WTC11 (cell line): ENCODE results near the gene BICC1. TPM values are rescaled to one million over a fixed set of nuclear protein-coding genes. Genes with fewer than 3 reads are reported as not detected.

Experiments used
- ATAC-seq: fragments of 200-7000 bp; cut with Tn5 transposase; 2 replicates; pipeline ENCODE4 v1.10.0; 2021; ENCODE audit warnings: mild to moderate bottlenecking, moderate library complexity
- CTCF ChIA-PET: fragments of 300-600 bp; sonication (Branson Sonifier 250); formaldehyde crosslinking; loops from one replicate; lab custom pipeline; 2021; ENCODE audit warnings: antibody characterized with exemption; lab: Charles Lee
- POLR2A ChIA-PET: fragments of 350-600 bp; sonication (Branson Sonifier 250); formaldehyde crosslinking; loops from one replicate; lab custom pipeline; 2021; ENCODE audit warnings: antibody characterized with exemption; lab: Charles Lee
- DNase-seq: peaks from one replicate; pipeline ENCODE4 v3.0.0; 2021; ENCODE audit warnings: low spot score
- H3K27ac Mint-ChIP-seq: 2 replicates; pipeline ENCODE4 v1.8.0; 2021; ENCODE audit warnings: mixed read lengths
- H3K27me3 Mint-ChIP-seq: 2 replicates; pipeline ENCODE4 v1.8.0; 2021; ENCODE audit warnings: low read depth, mild to moderate bottlenecking, moderate library complexity, mixed read lengths
- H3K36me3 Mint-ChIP-seq: 2 replicates; pipeline ENCODE4 v1.8.0; 2021; ENCODE audit warnings: mixed read lengths
- H3K4me1 Mint-ChIP-seq: 2 replicates; pipeline ENCODE4 v1.8.0; 2022; ENCODE audit warnings: mixed read lengths
- H3K4me3 Mint-ChIP-seq: 2 replicates; pipeline ENCODE4 v1.8.0; 2021; ENCODE audit warnings: mild to moderate bottlenecking, moderate library complexity, mixed read lengths
- H3K9me3 Mint-ChIP-seq: 2 replicates; pipeline ENCODE4 v1.8.0; 2021; ENCODE audit warnings: mixed read lengths
- GABPB1 ChIP-seq: sonication (generic); formaldehyde crosslinking; IDR thresholded peaks from 2 replicates; pipeline ENCODE4 v1.8.1; 2023; ENCODE audit warnings: mild to moderate bottlenecking, missing genetic modification reagents
- JUN ChIP-seq: sonication (generic); formaldehyde crosslinking; IDR thresholded peaks from 2 replicates; pipeline ENCODE4 v1.8.0; 2023; ENCODE audit warnings: mild to moderate bottlenecking, missing genetic modification reagents
- KAT7 ChIP-seq: sonication (generic); formaldehyde crosslinking; IDR thresholded peaks from 2 replicates; pipeline ENCODE4 v1.8.1; 2023; ENCODE audit warnings: missing genetic modification reagents, mild to moderate bottlenecking, borderline replicate concordance
- NFE2L1 ChIP-seq: sonication (generic); formaldehyde crosslinking; IDR thresholded peaks from 2 replicates; pipeline ENCODE4 v1.8.1; 2023; ENCODE audit warnings: missing genetic modification reagents
- NFYB ChIP-seq: sonication (generic); formaldehyde crosslinking; conservative IDR thresholded peaks from 2 replicates; pipeline ENCODE4 v1.8.0; 2022; ENCODE audit warnings: low read depth, missing genetic modification reagents
- OVOL2 ChIP-seq: fragments of 250-450 bp; sonication (Bioruptor Pico); IDR thresholded peaks from 2 replicates; pipeline ENCODE4 v1.9.0; 2021; ENCODE audit warnings: mild to moderate bottlenecking, borderline replicate concordance
- RELA ChIP-seq: sonication (generic); formaldehyde crosslinking; IDR thresholded peaks from 2 replicates; pipeline ENCODE4 v1.8.1; 2022; ENCODE audit warnings: missing genetic modification reagents, mild to moderate bottlenecking, borderline replicate concordance
- SOX15 ChIP-seq: fragments of 250-450 bp; sonication (Bioruptor Pico); IDR thresholded peaks from 2 replicates; pipeline ENCODE4 v1.9.0; 2021; ENCODE audit warnings: mild to moderate bottlenecking
- ZNF138 ChIP-seq: sonication (generic); formaldehyde crosslinking; conservative IDR thresholded peaks from 2 replicates; pipeline ENCODE4 v1.8.1; 2022; ENCODE audit warnings: mild to moderate bottlenecking, moderate library complexity, missing genetic modification reagents
- ZNF317 ChIP-seq: sonication (generic); formaldehyde crosslinking; IDR thresholded peaks from 2 replicates; pipeline ENCODE4 v1.8.1; 2023; ENCODE audit warnings: low read depth, mild to moderate bottlenecking, moderate library complexity, missing genetic modification reagents, borderline replicate concordance
- total RNA-seq: library from RNA; stranded (reverse); gene quantifications from 3 replicates; pipeline ENCODE4 v1.2.3, GENCODE V29; 2021
- TF ChIP-seq, protein P1 (sequence below): sonication (generic); formaldehyde crosslinking; IDR thresholded peaks from 2 replicates; pipeline ENCODE4 v1.8.1; 2022; ENCODE audit warnings: low read depth, missing genetic modification reagents, borderline replicate concordance
- TF ChIP-seq, protein P2 (sequence below): sonication (generic); formaldehyde crosslinking; IDR thresholded peaks from 2 replicates; pipeline ENCODE4 v1.8.1; 2022; ENCODE audit warnings: missing genetic modification reagents, borderline replicate concordance
- TF ChIP-seq, protein P3 (sequence below): fragments of 250-450 bp; sonication (Bioruptor Pico); IDR thresholded peaks from 2 replicates; pipeline ENCODE4 v1.9.0; 2021; ENCODE audit warnings: mild to moderate bottlenecking
- TF ChIP-seq, protein P4 (sequence below): sonication (generic); formaldehyde crosslinking; IDR thresholded peaks from 2 replicates; pipeline ENCODE4 v1.8.1; 2022; ENCODE audit warnings: mild to moderate bottlenecking, moderate library complexity, missing genetic modification reagents
- TF ChIP-seq, protein P5 (sequence below): fragments of 250-450 bp; sonication (Bioruptor Pico); IDR thresholded peaks from 2 replicates; pipeline ENCODE4 v1.9.0; 2021; ENCODE audit warnings: mild to moderate bottlenecking, borderline replicate concordance
- TF ChIP-seq, protein P6 (sequence below): fragments of 250-450 bp; sonication (Bioruptor Pico); IDR thresholded peaks from 2 replicates; pipeline ENCODE4 v1.8.0; 2021; ENCODE audit warnings: mild to moderate bottlenecking

Gene BICC1
- total RNA-seq, 1 experiment from 2014 or later, result 0.61 TPM

DNA sequence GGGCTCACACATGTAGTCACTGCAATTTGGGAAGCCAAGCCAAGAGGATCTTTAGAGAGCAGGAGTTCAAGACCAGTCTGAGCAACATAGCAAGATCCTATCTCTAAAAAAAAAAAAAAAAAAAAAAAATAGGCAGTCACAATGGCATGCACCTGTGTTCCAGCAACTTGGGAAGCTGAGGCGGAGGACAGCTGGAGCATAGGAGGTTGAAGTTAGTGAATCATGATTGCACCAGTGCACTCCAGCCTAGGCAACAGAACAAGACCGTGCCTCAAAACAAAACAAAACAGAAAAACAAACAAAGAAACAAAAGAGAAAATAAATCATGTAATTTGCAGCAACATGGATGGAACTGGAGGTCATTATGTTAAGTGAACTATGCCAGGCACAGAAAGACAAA is 33.6 kb upstream of the BICC1 start:
- Mint-ChIP-seq H3K27ac (no peak overlapping the region), H3K4me3 (no peak overlapping the region)
- CTCF ChIA-PET, result interaction anchor here (0.6 to 1.3 kb wide), 2 partner anchors 65 to 162 kb away, joined by 3 read pairs; no protein-coding TSS in a partner anchor
- ATAC-seq, result no peak
- TF ChIP-seq JUN, result no peak
- TF ChIP-seq, protein P1, sequence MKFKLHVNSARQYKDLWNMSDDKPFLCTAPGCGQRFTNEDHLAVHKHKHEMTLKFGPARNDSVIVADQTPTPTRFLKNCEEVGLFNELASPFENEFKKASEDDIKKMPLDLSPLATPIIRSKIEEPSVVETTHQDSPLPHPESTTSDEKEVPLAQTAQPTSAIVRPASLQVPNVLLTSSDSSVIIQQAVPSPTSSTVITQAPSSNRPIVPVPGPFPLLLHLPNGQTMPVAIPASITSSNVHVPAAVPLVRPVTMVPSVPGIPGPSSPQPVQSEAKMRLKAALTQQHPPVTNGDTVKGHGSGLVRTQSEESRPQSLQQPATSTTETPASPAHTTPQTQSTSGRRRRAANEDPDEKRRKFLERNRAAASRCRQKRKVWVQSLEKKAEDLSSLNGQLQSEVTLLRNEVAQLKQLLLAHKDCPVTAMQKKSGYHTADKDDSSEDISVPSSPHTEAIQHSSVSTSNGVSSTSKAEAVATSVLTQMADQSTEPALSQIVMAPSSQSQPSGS, result no peak
- TF ChIP-seq NFYB (CRISPR knock-in tag), result no peak
- TF ChIP-seq, all 79 proteins: peak for 0
- no peak for DNase-seq
- no peaks in the 10 kb centered on the region for H3K9me3 Mint-ChIP-seq
- H3K36me3 Mint-ChIP-seq, result no peaks in the 10 kb centered on the region
- peaks cover 30% of the 10 kb centered on the region for H3K4me1 Mint-ChIP-seq
- POLR2A ChIA-PET, result no interaction called here
- no peaks in the 10 kb centered on the region for H3K27me3 Mint-ChIP-seq

DNA sequence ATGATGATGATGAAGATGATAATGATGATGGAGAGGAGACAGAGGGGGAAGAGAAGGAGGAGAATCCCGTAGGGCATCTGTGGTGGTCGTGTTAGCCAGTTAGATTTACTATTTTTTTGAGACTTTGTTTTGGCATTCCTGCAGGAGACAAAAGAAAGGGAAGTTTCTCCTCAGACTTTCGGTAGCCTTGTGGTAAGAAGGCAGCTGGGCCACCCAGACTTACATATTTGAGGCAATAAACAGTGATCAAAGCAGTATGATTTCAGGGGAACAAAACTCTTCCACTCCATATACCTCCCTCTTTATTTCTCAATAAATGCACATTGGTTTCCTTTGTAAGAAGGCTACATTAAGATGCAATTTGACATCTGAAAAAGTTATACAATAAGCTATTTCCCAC is 32.4 kb upstream of the BICC1 start:
- ChIA-PET CTCF (interaction anchor here (0.9 kb wide), 1 partner anchor 15 kb away, joined by 3 read pairs; no protein-coding TSS in a partner anchor), POLR2A (no interaction called here)

DNA sequence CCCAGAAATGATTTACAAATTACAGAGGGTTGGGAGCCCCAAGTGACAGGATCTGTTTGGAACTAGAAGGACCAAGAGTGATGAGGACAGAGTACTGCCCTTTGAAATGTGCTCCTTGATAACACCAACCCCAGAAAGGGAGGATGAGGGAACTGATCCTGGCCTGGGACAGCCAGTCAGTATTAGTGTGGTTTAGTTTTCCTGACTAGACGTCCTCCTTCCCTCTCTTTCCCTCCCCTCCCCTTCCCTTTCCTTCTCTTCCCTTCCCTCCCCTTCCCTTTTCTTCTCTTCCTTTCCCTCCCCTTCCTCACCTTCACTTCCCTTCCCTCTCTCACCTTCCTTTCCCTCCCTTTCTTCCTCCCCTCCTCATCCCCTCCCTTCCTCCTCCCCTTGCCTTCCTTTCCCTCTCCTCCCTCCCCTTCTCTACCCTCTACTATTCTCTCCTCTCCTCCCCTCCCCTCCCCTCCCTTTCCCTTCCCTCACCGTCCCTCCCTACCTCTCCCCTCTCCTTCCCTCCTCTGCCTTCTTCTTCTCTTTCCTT is 31.0 kb upstream of the BICC1 start:
- no peak for DNase-seq
- Mint-ChIP-seq H3K27me3 (no peaks in the 10 kb centered on the region), H3K36me3 (no peaks in the 10 kb centered on the region), H3K4me3 (no peak overlapping the region), H3K27ac (no peak overlapping the region), H3K4me1 (peaks cover 22% of the 10 kb centered on the region), H3K9me3 (no peaks in the 10 kb centered on the region)
- ChIA-PET CTCF (no interaction called here), POLR2A (no interaction called here)
- TF ChIP-seq NFE2L1 (CRISPR knock-in tag) (no peak), KAT7 (CRISPR knock-in tag) (no peak)
- TF ChIP-seq, protein P2, sequence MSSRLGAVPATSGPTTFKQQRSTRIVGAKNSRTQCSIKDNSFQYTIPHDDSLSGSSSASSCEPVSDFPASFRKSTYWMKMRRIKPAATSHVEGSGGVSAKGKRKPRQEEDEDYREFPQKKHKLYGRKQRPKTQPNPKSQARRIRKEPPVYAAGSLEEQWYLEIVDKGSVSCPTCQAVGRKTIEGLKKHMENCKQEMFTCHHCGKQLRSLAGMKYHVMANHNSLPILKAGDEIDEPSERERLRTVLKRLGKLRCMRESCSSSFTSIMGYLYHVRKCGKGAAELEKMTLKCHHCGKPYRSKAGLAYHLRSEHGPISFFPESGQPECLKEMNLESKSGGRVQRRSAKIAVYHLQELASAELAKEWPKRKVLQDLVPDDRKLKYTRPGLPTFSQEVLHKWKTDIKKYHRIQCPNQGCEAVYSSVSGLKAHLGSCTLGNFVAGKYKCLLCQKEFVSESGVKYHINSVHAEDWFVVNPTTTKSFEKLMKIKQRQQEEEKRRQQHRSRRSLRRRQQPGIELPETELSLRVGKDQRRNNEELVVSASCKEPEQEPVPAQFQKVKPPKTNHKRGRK, result peak; percentile 46; the same call in 1 of the 2 replicates
- no peak for ATAC-seq

More for the DNA sequence above, 32.4 kb upstream of the BICC1 start:
- no peaks in the 10 kb centered on the region for H3K27me3 Mint-ChIP-seq
- no peak overlapping the region for H3K27ac Mint-ChIP-seq
- no peak for DNase-seq
- H3K36me3 Mint-ChIP-seq, result no peaks in the 10 kb centered on the region
- H3K4me3 Mint-ChIP-seq, result no peak overlapping the region
- ATAC-seq, result no peak
- no peak for TF ChIP-seq GABPB1 (CRISPR knock-in tag)
- TF ChIP-seq, protein P3, sequence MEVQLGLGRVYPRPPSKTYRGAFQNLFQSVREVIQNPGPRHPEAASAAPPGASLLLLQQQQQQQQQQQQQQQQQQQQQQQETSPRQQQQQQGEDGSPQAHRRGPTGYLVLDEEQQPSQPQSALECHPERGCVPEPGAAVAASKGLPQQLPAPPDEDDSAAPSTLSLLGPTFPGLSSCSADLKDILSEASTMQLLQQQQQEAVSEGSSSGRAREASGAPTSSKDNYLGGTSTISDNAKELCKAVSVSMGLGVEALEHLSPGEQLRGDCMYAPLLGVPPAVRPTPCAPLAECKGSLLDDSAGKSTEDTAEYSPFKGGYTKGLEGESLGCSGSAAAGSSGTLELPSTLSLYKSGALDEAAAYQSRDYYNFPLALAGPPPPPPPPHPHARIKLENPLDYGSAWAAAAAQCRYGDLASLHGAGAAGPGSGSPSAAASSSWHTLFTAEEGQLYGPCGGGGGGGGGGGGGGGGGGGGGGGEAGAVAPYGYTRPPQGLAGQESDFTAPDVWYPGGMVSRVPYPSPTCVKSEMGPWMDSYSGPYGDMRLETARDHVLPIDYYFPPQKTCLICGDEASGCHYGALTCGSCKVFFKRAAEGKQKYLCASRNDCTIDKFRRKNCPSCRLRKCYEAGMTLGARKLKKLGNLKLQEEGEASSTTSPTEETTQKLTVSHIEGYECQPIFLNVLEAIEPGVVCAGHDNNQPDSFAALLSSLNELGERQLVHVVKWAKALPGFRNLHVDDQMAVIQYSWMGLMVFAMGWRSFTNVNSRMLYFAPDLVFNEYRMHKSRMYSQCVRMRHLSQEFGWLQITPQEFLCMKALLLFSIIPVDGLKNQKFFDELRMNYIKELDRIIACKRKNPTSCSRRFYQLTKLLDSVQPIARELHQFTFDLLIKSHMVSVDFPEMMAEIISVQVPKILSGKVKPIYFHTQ, result no peak
- TF ChIP-seq RELA (CRISPR knock-in tag), result no peak
- TF ChIP-seq, protein P4, sequence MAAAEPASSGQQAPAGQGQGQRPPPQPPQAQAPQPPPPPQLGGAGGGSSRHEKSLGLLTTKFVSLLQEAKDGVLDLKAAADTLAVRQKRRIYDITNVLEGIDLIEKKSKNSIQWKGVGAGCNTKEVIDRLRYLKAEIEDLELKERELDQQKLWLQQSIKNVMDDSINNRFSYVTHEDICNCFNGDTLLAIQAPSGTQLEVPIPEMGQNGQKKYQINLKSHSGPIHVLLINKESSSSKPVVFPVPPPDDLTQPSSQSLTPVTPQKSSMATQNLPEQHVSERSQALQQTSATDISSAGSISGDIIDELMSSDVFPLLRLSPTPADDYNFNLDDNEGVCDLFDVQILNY (CRISPR knock-in tag), result no peak
- TF ChIP-seq, all 79 proteins: peak for 0
- Mint-ChIP-seq H3K4me1 (peaks cover 30% of the 10 kb centered on the region), H3K9me3 (no peaks in the 10 kb centered on the region)

DNA sequence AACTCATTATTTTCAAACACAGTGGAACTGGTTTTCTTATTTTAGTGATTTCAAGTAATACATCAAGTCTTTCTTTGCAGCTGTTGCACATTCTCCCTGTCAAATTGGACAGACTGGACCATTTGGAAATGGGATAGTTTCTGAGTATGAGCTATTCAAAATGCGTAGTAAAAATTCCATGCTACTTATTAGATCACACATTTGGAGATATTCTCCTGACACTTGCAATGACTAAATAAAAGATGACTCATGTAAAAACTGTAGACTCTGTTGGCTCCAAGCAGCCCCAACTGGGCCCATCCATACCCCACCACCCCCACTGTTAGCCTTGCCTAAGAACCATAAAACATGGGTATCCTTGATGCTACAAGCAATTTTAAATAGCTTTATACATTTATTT is 25.9 kb upstream of the BICC1 start:
- POLR2A ChIA-PET, result interaction anchor here (1.2 kb wide), 1 partner anchor 74 kb away, joined by 3 read pairs; no protein-coding TSS in a partner anchor
- Mint-ChIP-seq H3K4me3 (no peak overlapping the region), H3K9me3 (no peaks in the 10 kb centered on the region), H3K36me3 (no peaks in the 10 kb centered on the region), H3K27ac (no peak overlapping the region), H3K27me3 (no peaks in the 10 kb centered on the region), H3K4me1 (peaks cover 10% of the 10 kb centered on the region)
- DNase-seq, result no peak
- ATAC-seq, result no peak
- CTCF ChIA-PET, result no interaction called here
- TF ChIP-seq ZNF138 (CRISPR knock-in tag), result no peak
- no peak for TF ChIP-seq ZNF317 (CRISPR knock-in tag)
- TF ChIP-seq OVOL2 (CRISPR knock-in tag), result no peak
- TF ChIP-seq, protein P5, sequence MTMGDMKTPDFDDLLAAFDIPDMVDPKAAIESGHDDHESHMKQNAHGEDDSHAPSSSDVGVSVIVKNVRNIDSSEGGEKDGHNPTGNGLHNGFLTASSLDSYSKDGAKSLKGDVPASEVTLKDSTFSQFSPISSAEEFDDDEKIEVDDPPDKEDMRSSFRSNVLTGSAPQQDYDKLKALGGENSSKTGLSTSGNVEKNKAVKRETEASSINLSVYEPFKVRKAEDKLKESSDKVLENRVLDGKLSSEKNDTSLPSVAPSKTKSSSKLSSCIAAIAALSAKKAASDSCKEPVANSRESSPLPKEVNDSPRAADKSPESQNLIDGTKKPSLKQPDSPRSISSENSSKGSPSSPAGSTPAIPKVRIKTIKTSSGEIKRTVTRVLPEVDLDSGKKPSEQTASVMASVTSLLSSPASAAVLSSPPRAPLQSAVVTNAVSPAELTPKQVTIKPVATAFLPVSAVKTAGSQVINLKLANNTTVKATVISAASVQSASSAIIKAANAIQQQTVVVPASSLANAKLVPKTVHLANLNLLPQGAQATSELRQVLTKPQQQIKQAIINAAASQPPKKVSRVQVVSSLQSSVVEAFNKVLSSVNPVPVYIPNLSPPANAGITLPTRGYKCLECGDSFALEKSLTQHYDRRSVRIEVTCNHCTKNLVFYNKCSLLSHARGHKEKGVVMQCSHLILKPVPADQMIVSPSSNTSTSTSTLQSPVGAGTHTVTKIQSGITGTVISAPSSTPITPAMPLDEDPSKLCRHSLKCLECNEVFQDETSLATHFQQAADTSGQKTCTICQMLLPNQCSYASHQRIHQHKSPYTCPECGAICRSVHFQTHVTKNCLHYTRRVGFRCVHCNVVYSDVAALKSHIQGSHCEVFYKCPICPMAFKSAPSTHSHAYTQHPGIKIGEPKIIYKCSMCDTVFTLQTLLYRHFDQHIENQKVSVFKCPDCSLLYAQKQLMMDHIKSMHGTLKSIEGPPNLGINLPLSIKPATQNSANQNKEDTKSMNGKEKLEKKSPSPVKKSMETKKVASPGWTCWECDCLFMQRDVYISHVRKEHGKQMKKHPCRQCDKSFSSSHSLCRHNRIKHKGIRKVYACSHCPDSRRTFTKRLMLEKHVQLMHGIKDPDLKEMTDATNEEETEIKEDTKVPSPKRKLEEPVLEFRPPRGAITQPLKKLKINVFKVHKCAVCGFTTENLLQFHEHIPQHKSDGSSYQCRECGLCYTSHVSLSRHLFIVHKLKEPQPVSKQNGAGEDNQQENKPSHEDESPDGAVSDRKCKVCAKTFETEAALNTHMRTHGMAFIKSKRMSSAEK, result no peak
- TF ChIP-seq SOX15 (CRISPR knock-in tag), result no peak
- no peak for TF ChIP-seq KAT7 (CRISPR knock-in tag)
- TF ChIP-seq, protein P6, sequence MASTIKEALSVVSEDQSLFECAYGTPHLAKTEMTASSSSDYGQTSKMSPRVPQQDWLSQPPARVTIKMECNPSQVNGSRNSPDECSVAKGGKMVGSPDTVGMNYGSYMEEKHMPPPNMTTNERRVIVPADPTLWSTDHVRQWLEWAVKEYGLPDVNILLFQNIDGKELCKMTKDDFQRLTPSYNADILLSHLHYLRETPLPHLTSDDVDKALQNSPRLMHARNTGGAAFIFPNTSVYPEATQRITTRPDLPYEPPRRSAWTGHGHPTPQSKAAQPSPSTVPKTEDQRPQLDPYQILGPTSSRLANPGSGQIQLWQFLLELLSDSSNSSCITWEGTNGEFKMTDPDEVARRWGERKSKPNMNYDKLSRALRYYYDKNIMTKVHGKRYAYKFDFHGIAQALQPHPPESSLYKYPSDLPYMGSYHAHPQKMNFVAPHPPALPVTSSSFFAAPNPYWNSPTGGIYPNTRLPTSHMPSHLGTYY, result no peak
